22Rv1 (cell line): Measurements from ENCODE around the gene IMPG1.

Experiments used
- CTCF ChIP-seq: fragments of 450-650 bp; IDR thresholded peaks from 2 replicates; pipeline ENCODE4 v1.5.1; 2017; ENCODE audit warnings: mild to moderate bottlenecking
- ZFX ChIP-seq: fragments of 450-650 bp; IDR thresholded peaks from 2 replicates; pipeline ENCODE4 v1.6.1; 2017; ENCODE audit warnings: antibody characterized with exemption, borderline replicate concordance

- no peak for TF ChIP-seq CTCF
- TF ChIP-seq ZFX: no peak
These were observed 102.4 kb downstream of the IMPG1 start for GRCh38 chr6:75970093-75970492.
